ENCODE data around the gene ARHGEF7. TPM values are rescaled to one million over a fixed set of nuclear protein-coding genes. Genes with fewer than 3 reads are reported as not detected.

Gene ARHGEF7
- polyA plus RNA-seq, 3 donors from 2014 or later: 7.8 to 16.4 (median 7.9) TPM

DNA sequence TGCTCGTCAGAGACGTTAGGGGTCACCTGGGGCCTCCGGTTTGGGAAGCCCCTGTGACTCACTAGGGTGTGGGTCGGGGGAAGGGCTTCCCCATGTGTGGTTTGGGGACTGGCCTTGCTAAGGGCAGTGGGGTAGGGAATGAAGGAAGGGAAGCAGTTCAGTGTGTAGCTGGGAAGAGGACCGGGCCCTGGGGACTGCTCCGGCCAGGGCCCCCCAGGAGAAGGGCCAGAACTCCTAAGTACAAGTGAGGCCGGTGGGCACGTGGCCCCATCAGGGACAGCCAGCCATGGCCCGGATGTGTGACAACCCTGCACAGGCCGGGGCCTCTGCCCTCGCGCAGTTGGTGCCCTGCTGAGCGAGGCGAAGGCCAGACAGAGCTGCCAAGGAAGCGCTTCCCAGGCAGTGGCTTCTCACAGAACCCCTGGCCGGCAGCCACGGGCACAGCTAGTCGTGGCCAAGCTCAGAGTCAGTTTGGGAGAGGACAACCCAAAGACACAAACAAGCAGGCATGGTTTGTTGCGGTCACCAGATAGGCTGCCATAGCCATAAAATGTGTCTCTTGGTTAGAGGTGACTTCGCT is 231.1 kb downstream of the ARHGEF7 start:
- no peak overlapping the region for H3K27ac Mint-ChIP-seq
- H3K36me3 Mint-ChIP-seq: peaks cover 0 to 18% (median 4%) of the 10 kb centered on the region in 3 donors
- H3K4me3 Mint-ChIP-seq: no peak overlapping the region
- DNase-seq: no peak
- H3K27me3 Mint-ChIP-seq (ENCODE audit: low read depth in 3 of 3): peaks cover 0 to 6% (median 0%) of the 10 kb centered on the region in 3 donors
- peaks cover 0 to 2% (median 0%) of the 10 kb centered on the region in 6 donors for H3K9me3 Mint-ChIP-seq
- H3K4me1 Mint-ChIP-seq: peaks cover 8 to 19% of the 10 kb centered on the region in 2 donors

DNA sequence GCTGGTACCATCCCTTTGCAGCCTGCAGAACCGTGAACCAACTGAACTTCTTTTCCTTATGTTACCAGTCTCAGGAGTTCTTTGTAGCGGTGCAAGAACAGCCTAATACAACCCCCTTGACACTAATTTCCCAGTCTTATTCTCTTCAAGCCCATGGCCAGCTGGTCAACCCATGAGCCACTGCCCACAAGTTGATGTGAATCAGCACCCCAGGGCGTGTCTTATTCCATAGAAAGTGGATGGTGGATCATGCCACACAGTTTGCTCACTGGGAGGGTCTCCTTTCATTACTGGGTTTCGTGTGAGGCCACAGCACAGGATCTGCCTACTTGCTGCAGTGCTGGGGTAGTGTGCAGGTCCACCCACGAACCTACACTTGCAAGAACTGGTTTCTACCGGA is 232.3 kb downstream of the ARHGEF7 start:
- H3K9me3 Mint-ChIP-seq: peaks cover 0 to 2% (median 0%) of the 10 kb centered on the region in 6 donors
- H3K4me1 Mint-ChIP-seq: peaks cover 6 to 16% of the 10 kb centered on the region in 2 donors
- no peak overlapping the region for H3K4me3 Mint-ChIP-seq
- no peak overlapping the region for H3K27ac Mint-ChIP-seq
- H3K36me3 Mint-ChIP-seq: peaks cover 0 to 18% (median 4%) of the 10 kb centered on the region in 3 donors
- DNase-seq: no peak
- peaks cover 0 to 6% (median 0%) of the 10 kb centered on the region in 3 donors for H3K27me3 Mint-ChIP-seq (ENCODE audit: low read depth in 3 of 3)

DNA sequence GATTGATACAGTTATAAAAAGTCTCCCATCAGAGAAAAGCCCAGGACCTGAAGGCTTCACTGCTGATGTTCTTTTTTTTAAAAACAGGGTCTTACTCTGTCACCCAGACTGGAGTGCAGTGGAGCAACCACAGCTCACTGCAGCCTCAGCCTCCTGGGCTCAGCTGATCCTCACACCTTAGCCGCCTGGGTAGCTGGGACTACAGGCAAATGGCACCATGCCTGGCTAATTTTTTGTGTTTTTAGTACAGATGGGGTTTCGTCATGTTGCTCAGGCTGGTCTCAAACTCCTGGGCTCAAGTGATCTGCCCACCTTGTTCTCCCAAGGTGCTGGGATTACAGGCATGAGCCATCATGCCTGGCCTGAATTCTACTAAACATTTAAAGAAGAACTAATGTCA is 238.4 kb downstream of the ARHGEF7 start:
- peaks cover 0 to 4% (median 0%) of the 10 kb centered on the region in 3 donors for H3K36me3 Mint-ChIP-seq
- H3K4me3 Mint-ChIP-seq: peak overlapping the region in 1 of 5 donors; percentile 46
- H3K27ac Mint-ChIP-seq: no peak overlapping the region
- H3K4me1 Mint-ChIP-seq: peaks cover 25 to 26% of the 10 kb centered on the region in 2 donors
- no peak for DNase-seq
- H3K27me3 Mint-ChIP-seq (ENCODE audit: low read depth in 3 of 3): peaks cover 0 to 8% (median 4%) of the 10 kb centered on the region in 3 donors
- no peaks in the 10 kb centered on the region for H3K9me3 Mint-ChIP-seq

DNA sequence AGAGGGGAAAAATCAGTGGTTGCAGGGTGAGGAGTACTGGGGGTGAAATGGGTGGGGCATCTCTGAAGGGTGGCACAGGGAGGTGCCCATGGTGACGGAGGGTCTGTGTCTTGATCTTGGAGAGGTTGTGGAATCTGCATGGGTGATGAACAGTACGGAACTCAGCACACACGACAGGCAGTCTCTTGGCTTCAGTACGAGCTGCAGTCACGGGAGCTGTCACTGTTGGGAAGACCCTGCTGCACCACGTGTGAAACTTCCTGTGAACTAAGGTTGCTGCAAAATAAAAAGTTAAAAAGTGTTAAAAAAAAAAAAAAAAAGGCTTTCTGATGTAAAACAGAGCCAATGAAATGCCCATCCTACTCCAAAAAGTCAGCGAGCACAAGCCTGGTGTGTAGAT is 239.7 kb downstream of the ARHGEF7 start:
- Mint-ChIP-seq H3K27me3 (ENCODE audit: low read depth in 3 of 3) (peaks cover 0 to 6% (median 4%) of the 10 kb centered on the region in 3 donors), H3K4me1 (peaks cover 25 to 26% of the 10 kb centered on the region in 2 donors), H3K9me3 (no peaks in the 10 kb centered on the region), H3K27ac (no peak overlapping the region), H3K36me3 (no peaks in the 10 kb centered on the region), H3K4me3 (peak overlapping the region in 4 of 5 donors; percentile 36 to 78 (median 49))
- DNase-seq: peak in 1 of 3 donors; percentile 22

Other genes starting within 250 kb of the ARHGEF7 start
- 10 to 100 TPM; 59.5 to 96.9 (median 83.2) TPM for gene ANKRD10, start 200.2 kb upstream of the ARHGEF7 start, polyA plus RNA-seq
- 1 to 10 TPM in 1 of 3 donors, not detected in 2; 1.4 TPM for gene TEX29, start 205.3 kb downstream of the ARHGEF7 start, polyA plus RNA-seq